Thoracic aorta (tissue), 2 donors: ENCODE measurements around the gene FOXQ1. TPM values are rescaled to one million over a fixed set of nuclear protein-coding genes. Genes with fewer than 3 reads are reported as not detected.

Experiments
- ATAC-seq: fragments of 150-250 bp; one replicate; pipeline ENCODE4 v1.8.0; 2017; ENCODE audit warnings: low read depth; ENCODE audit not compliant: insufficient number of reproducible peaks, low FRiP score
- DNase-seq: peaks from one replicate; pipeline ENCODE4 v3.0.0-alpha.2; 2020; ENCODE audit warnings: low spot score
- H3K27ac ChIP-seq, 2 donors: fragments of 200-600 bp; sonication (generic); 1 replicate in 1 of 2; 2 replicates in 1 of 2; pipeline ENCODE4 v1.5.1; 2016; ENCODE audit warnings: mild to moderate bottlenecking in 2 of 2, moderate library complexity in 2 of 2
- H3K27me3 ChIP-seq: fragments of 200-600 bp; sonication (generic); replicated peaks from 2 replicates; pipeline ENCODE4 v1.6.0; 2016; ENCODE audit warnings: mild to moderate bottlenecking; ENCODE audit not compliant: insufficient read depth
- H3K36me3 ChIP-seq: fragments of 200-600 bp; sonication (generic); one replicate; pipeline ENCODE4 v1.5.1; 2016
- H3K4me1 ChIP-seq, 2 donors: fragments of 200-600 bp; sonication (generic); 1 replicate in 1 of 2; 2 replicates in 1 of 2; pipeline versions ENCODE4 v1.5.1 to v1.6.0; 2016; ENCODE audit warnings: low read depth in 2 of 2, mild to moderate bottlenecking in 1 of 2; ENCODE audit not compliant: control insufficient read depth in 1 of 2
- H3K4me3 ChIP-seq: fragments of 200-600 bp; sonication (generic); 2 replicates; pipeline ENCODE4 v1.5.1; 2016; ENCODE audit warnings: mild to moderate bottlenecking
- H3K9me3 ChIP-seq: fragments of 200-600 bp; sonication (generic); 2 replicates; pipeline ENCODE4 v1.5.1; 2016
- total RNA-seq, 2 donors: library from RNA; depleted of rRNA; stranded (reverse); fragments of >200 nt; gene quantifications; one replicate each; pipeline versions ENCODE4 v1.1.0 to v1.2.3, GENCODE V29; 2016
- TF ChIP-seq, protein P1 (sequence below): fragments of 200-600 bp; sonication (generic); IDR thresholded peaks from one replicate; pipeline ENCODE4 v1.5.1; 2019; ENCODE audit warnings: antibody characterized with exemption

Gene FOXQ1
- total RNA-seq, 2 donors from 2014 or later: 5.1 TPM; not detected in 1

DNA sequence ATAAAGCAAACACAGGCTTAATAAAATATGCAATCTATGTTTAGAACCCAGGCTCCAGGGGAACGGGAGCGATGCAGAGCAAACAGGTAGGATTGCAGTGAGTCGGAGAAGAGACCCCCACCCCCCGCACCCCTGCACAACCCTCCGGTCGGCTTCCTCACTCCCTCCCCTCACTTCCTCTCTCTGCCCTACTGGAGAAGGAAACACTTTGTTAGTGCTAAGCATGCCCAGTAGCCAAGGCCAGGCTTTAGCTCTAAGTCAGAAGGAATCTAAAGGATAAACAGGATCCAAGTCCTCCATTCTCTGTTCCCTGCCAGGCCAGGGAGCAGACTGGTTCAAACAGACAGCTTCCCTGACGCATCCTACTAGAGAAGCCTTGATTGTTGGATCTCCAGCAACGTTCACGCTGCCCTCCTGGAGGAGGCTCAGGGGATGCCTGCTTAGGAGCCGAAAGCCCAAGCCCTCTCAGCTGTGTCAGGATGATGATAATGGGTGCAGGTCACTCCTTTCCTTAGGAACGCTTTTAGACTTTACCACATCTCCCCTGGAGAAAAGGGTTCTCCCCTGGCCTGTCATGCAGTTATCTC lies 14.7 kb downstream of the FOXQ1 start:
- Histone ChIP-seq H3K27ac (no peak overlapping the region), H3K27me3 (no peaks in the 10 kb centered on the region), H3K4me1 (no peaks in the 10 kb centered on the region), H3K36me3 (no peaks in the 10 kb centered on the region), H3K9me3 (no peaks in the 10 kb centered on the region), H3K4me3 (no peak overlapping the region)
- ATAC-seq (no peak), DNase-seq (no peak)
- TF ChIP-seq, protein P1, sequence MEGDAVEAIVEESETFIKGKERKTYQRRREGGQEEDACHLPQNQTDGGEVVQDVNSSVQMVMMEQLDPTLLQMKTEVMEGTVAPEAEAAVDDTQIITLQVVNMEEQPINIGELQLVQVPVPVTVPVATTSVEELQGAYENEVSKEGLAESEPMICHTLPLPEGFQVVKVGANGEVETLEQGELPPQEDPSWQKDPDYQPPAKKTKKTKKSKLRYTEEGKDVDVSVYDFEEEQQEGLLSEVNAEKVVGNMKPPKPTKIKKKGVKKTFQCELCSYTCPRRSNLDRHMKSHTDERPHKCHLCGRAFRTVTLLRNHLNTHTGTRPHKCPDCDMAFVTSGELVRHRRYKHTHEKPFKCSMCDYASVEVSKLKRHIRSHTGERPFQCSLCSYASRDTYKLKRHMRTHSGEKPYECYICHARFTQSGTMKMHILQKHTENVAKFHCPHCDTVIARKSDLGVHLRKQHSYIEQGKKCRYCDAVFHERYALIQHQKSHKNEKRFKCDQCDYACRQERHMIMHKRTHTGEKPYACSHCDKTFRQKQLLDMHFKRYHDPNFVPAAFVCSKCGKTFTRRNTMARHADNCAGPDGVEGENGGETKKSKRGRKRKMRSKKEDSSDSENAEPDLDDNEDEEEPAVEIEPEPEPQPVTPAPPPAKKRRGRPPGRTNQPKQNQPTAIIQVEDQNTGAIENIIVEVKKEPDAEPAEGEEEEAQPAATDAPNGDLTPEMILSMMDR: no peak

DNA sequence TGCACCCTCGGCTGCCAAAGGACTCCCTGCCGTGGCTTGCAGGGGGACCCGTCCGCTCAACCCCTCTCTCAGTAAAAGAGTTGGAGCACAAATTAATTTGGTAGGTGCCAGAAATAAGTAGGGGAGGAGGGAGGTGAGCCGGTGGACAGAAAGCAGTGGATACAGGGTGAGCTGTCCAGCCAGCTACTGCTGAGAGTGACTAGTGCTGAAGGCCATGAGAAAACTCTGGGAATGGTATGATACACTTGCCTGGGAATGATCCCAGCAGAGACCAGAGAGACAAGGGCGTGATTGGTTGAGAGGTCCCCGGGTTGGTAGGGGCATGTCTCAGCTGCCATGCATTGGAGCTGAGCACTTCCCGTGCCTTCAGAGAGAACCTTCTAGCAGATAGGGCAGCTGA lies 15.7 kb downstream of the FOXQ1 start:
- Histone ChIP-seq H3K4me3 (no peak overlapping the region), H3K27me3 (no peaks in the 10 kb centered on the region), H3K36me3 (no peaks in the 10 kb centered on the region), H3K9me3 (no peaks in the 10 kb centered on the region), H3K4me1 (no peaks in the 10 kb centered on the region), H3K27ac (no peak overlapping the region)
- no peak for DNase-seq
- TF ChIP-seq, protein P1: no peak
- no peak for ATAC-seq

- Histone ChIP-seq H3K4me3 (no peak overlapping the region), H3K36me3 (no peaks in the 10 kb centered on the region), H3K4me1 (no peaks in the 10 kb centered on the region), H3K9me3 (no peaks in the 10 kb centered on the region), H3K27me3 (no peaks in the 10 kb centered on the region), H3K27ac (no peak overlapping the region)
- DNase-seq (no peak), ATAC-seq (no peak)
- TF ChIP-seq, protein P1: no peak
These were observed 16.4 kb downstream of the FOXQ1 start for GRCh38 chr6:1328129-1328800.

- Histone ChIP-seq H3K4me3 (no peak overlapping the region), H3K27me3 (peaks cover 4% of the 10 kb centered on the region), H3K36me3 (no peaks in the 10 kb centered on the region), H3K27ac (no peak overlapping the region), H3K4me1 (no peaks in the 10 kb centered on the region), H3K9me3 (no peaks in the 10 kb centered on the region)
- ATAC-seq (no peak), DNase-seq (no peak)
- TF ChIP-seq, protein P1: no peak
These were observed 17.8 kb downstream of the FOXQ1 start for GRCh38 chr6:1329708-1330107.

DNA sequence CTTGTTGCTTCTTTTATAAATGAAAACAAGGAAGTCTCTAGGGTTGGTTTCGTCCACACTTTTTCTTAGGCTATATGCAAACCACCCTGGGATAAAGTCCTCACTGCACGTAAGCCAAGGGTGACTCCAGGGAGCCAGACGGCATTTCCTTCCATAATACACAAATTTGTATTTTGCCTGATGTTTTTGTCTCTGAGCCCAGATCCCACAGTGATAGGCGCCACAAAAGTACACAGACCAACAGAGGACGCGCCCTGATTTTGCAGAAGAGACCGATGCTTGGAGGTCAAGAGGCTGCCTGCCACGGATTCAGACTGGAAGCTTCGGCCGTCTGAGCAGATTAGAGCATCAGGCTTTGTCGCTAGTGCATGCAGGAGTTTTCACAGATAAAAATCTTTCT lies 22.8 kb downstream of the FOXQ1 start:
- ATAC-seq: no peak
- no peak for DNase-seq
- TF ChIP-seq, protein P1: no peak
- H3K9me3 ChIP-seq: no peaks in the 10 kb centered on the region
- H3K27ac ChIP-seq: no peak overlapping the region
- H3K4me1 ChIP-seq: no peaks in the 10 kb centered on the region
- no peaks in the 10 kb centered on the region for H3K36me3 ChIP-seq
- H3K27me3 ChIP-seq: peaks cover 4% of the 10 kb centered on the region
- H3K4me3 ChIP-seq: no peak overlapping the region
